HepG2 (cell line): ENCODE data around the gene AGBL1. TPM values are rescaled to one million over a fixed set of nuclear protein-coding genes. Genes with fewer than 3 reads are reported as not detected.

ENCODE experiments used
- ATAC-seq: fragments of 200-7000 bp; cut with Tn5 transposase; 3 replicates; pipeline ENCODE4 v1.9.1; 2020; ENCODE audit warnings: mild to moderate bottlenecking, moderate library complexity
- BruUV-seq: library from RNA; stranded (reverse); fragments of 400-500 nt; replicated peaks from 2 replicates; lab custom pipeline; 2021; lab: Mats Ljungman, UMichigan
- CTCF ChIA-PET: fragments of 300-600 bp; formaldehyde crosslinking; extraction: SDS; loops from one replicate; lab custom pipeline; 2021; ENCODE audit warnings: low total read pairs, inconsistent platforms, low intra/inter-chr PET ratio; lab: Yijun Ruan, JAX
- POLR2A ChIA-PET: fragments of 350-600 bp; sonication (Branson Sonifier 250); formaldehyde crosslinking; loops from one replicate; lab custom pipeline; 2020; ENCODE audit warnings: antibody characterized with exemption, inconsistent platforms; lab: Yijun Ruan, JAX
- DNase-seq: peaks from one replicate; pipeline ENCODE4 v3.0.0-alpha.2; 2015; ENCODE audit warnings: low spot score
- FAIRE-seq: peaks from 3 replicates; lab custom pipeline; 2011; peaks lifted over from hg19 to GRCh38; lab: Jason Lieb, UNC
- H2AFZ ChIP-seq: one replicate; pipeline ENCODE4 v1.6.1; 2011; ENCODE audit warnings: low read length, inconsistent platforms
- H3K27ac ChIP-seq: fragments of 300-600 bp; 3 replicates; pipeline ENCODE4 v1.8.0; 2011; ENCODE audit warnings: mixed run types, mild to moderate bottlenecking, mixed read lengths, low read length, inconsistent platforms; ENCODE audit not compliant: insufficient read depth; ENCODE audit errors: extremely low read length
- H3K27me3 ChIP-seq, 2 experiments: fragments of 200-600 bp in 1 of 2; 2 replicates in 1 of 2; 3 replicates in 1 of 2; pipeline versions ENCODE4 v1.6.0 to v1.8.0; 2011; ENCODE audit warnings: low read length in 2 of 2, mild to moderate bottlenecking in 2 of 2, moderate library complexity in 2 of 2, inconsistent platforms in 1 of 2; ENCODE audit not compliant: insufficient read depth in 2 of 2, control insufficient read depth in 1 of 2
- H3K36me3 ChIP-seq, 2 experiments: fragments of 200-600 bp in 1 of 2; replicated peaks in 1 of 2; 2 replicates in 1 of 2; 3 replicates in 1 of 2; pipeline versions ENCODE4 v1.5.1 to v1.8.0; 2011; ENCODE audit warnings: low read length in 2 of 2, inconsistent platforms in 1 of 2; ENCODE audit not compliant: insufficient read depth in 2 of 2, control insufficient read depth in 1 of 2
- H3K4me1 ChIP-seq: 2 replicates; pipeline ENCODE4 v1.5.1; 2012; ENCODE audit warnings: low read length, inconsistent platforms; ENCODE audit not compliant: insufficient read depth
- H3K4me2 ChIP-seq: 2 replicates; pipeline ENCODE4 v1.6.0; 2011; ENCODE audit warnings: low read depth, low read length, inconsistent platforms
- H3K4me3 ChIP-seq, 3 experiments: fragments of 200-600 bp in 1 of 3; sonication (generic), shearing (Covaris generic) in 1 of 3; replicated peaks in 1 of 3; 2 replicates each; pipeline ENCODE4 v1.5.1; 2011 to 2016; ENCODE audit warnings: low read length in 3 of 3, inconsistent platforms in 2 of 3, low read depth in 2 of 3, mild to moderate bottlenecking in 2 of 3, control low read depth in 1 of 3, mixed read lengths in 1 of 3; ENCODE audit not compliant: insufficient read depth in 1 of 3
- H3K79me2 ChIP-seq: one replicate; pipeline ENCODE4 v1.6.1; 2011; ENCODE audit warnings: low read length, inconsistent platforms; ENCODE audit not compliant: insufficient read depth
- H3K9ac ChIP-seq: 2 replicates; pipeline ENCODE4 v1.6.0; 2011; ENCODE audit warnings: mild to moderate bottlenecking, low read depth, low read length, inconsistent platforms; ENCODE audit not compliant: insufficient read depth
- H3K9me3 ChIP-seq: 2 replicates; pipeline ENCODE4 v1.5.1; 2012; ENCODE audit warnings: mild to moderate bottlenecking, low read length
- H4K20me1 ChIP-seq: 2 replicates; pipeline ENCODE4 v1.6.0; 2011; ENCODE audit warnings: inconsistent platforms, mild to moderate bottlenecking, low read length, moderate library complexity; ENCODE audit not compliant: insufficient read depth
- ATAD3A ChIP-seq: sonication (generic); formaldehyde crosslinking; IDR thresholded peaks from 2 replicates; pipeline ENCODE4 v1.4.0; 2020; ENCODE audit warnings: missing genetic modification reagents
- IRX3 ChIP-seq: sonication (generic); formaldehyde crosslinking; IDR thresholded peaks from 2 replicates; pipeline ENCODE4 v1.8.1; 2023; ENCODE audit warnings: mild to moderate bottlenecking, low read depth, missing genetic modification reagents, borderline replicate concordance
- KMT2B ChIP-seq: IDR thresholded peaks from 2 replicates; pipeline ENCODE4 v1.6.1; 2016; ENCODE audit warnings: missing genetic modification reagents, missing compliant biosample characterization
- RBFOX2 ChIP-seq: fragments of 200-400 bp; formaldehyde crosslinking; IDR thresholded peaks from 2 replicates; pipeline ENCODE4 v1.6.1; 2017; ENCODE audit warnings: low read depth, mild to moderate bottlenecking, low read length
- RFXANK ChIP-seq: IDR thresholded peaks from 2 replicates; pipeline ENCODE4 v1.6.1; 2016
- ZNF3 ChIP-seq: IDR thresholded peaks from 2 replicates; pipeline ENCODE4 v1.7.0; 2017; ENCODE audit warnings: inconsistent platforms
- ZNF501 ChIP-seq: sonication (generic); formaldehyde crosslinking; IDR thresholded peaks from 2 replicates; pipeline ENCODE4 v1.5.1; 2020; ENCODE audit warnings: mild to moderate bottlenecking, moderate library complexity, missing genetic modification reagents
- ZNF510 ChIP-seq: sonication (generic); formaldehyde crosslinking; IDR thresholded peaks from 2 replicates; pipeline ENCODE4 v1.4.0; 2020; ENCODE audit warnings: low read depth, mild to moderate bottlenecking, missing genetic modification reagents
- ZNF577 ChIP-seq: sonication (generic); formaldehyde crosslinking; IDR thresholded peaks from 2 replicates; pipeline ENCODE4 v1.4.0; 2020; ENCODE audit warnings: mild to moderate bottlenecking, low read depth, missing genetic modification reagents, borderline replicate concordance
- ZNF878 ChIP-seq: sonication (generic); formaldehyde crosslinking; IDR thresholded peaks from 2 replicates; pipeline ENCODE4 v1.8.1; 2023; ENCODE audit warnings: mild to moderate bottlenecking, missing genetic modification reagents, moderate library complexity
- WGBS: methylation state at CpG from one replicate; pipeline ENCODE4 v1.1.6; 2017; ENCODE audit warnings: low lambda C conversion rate; 5-methylcytosine and 5-hydroxymethylcytosine counted together
- in situ Hi-C: cut with HindIII; loops from 2 replicates; pipeline ENCODE4 v1.10.0; 2017; ENCODE audit warnings: low pct_unique_long_range_greater_than_20kb; ENCODE audit not compliant: extremely low pct_ligation_motif_present
- intact Hi-C: fragments of 100-400 bp; cut with micrococcal nuclease; formaldehyde crosslinking; loops from one replicate; pipeline ENCODE4 v1.10.0; 2022; ENCODE audit not compliant: unreplicated experiment
- polyA plus RNA-seq, 8 experiments: library from polyadenylated mRNA; depleted of rRNA in 3 of 8; stranded (reverse) in 7 of 8; unstranded in 1 of 8; fragments of >200 nt; fragmentation: Illumina TruSeq in 4 of 8; extraction: Trizol in 4 of 8; gene quantifications; 2 replicates each; pipeline versions ENCODE4 v1.2.1 to v1.2.3, GENCODE V29; 2011 to 2016; ENCODE audit warnings: low read depth in 4 of 8, missing spikeins in 1 of 8, mixed read lengths in 1 of 8; ENCODE audit not compliant: insufficient read depth in 1 of 8
- total RNA-seq, 5 experiments: library from RNA; depleted of rRNA; stranded (reverse); fragments of >200 nt; fragmentation: Illumina TruSeq; extraction: Trizol; gene quantifications; 2 replicates each; pipeline ENCODE4 v1.2.3, GENCODE V29; 2016; ENCODE audit warnings: low read depth in 1 of 5
- TF ChIP-seq, protein P1 (sequence below): IDR thresholded peaks from 2 replicates; pipeline ENCODE4 v1.6.1; 2016; ENCODE audit warnings: low read depth, borderline replicate concordance
- TF ChIP-seq, protein P2 (sequence below): sonication (generic); formaldehyde crosslinking; IDR thresholded peaks from 2 replicates; pipeline ENCODE4 v1.4.0; 2020; ENCODE audit warnings: missing genetic modification reagents, mild to moderate bottlenecking, borderline replicate concordance
- TF ChIP-seq, protein P3 (sequence below): sonication (generic); formaldehyde crosslinking; IDR thresholded peaks from 2 replicates; pipeline ENCODE4 v1.5.1; 2020; ENCODE audit warnings: missing genetic modification reagents, mild to moderate bottlenecking, borderline replicate concordance
- TF ChIP-seq, protein P4 (sequence below): sonication (generic); formaldehyde crosslinking; IDR thresholded peaks from 2 replicates; pipeline ENCODE4 v1.4.0; 2020; ENCODE audit warnings: missing genetic modification reagents

Gene AGBL1
- total and polyA plus RNA-seq, 2 of the 13 experiments (the other 11 are each of a cell fraction or from before 2014, with no cell fraction given): 0.01 TPM; not detected in 1

DNA sequence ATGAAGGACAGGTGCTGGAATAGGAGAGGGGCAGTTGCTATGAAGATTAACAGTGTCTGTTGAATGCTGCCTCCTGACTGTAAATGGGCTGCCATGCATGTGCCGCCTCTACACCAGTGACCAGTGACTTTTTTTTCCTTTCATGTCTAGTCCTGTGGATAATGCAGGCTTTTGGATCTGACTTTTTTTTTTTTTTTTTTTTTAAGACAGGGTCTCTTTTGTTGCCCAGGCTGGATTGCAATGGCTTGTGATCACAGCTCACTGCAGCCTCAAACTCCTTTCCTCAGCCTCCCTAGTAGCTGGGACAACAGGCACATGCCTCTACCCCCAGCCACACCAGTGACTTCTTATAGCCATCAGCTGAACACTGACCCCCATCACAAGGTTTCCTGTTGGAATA lies 41.2 kb upstream of the AGBL1 start:
- in situ Hi-C loops: no loop called here
- intact Hi-C loops: no loop called here

More for the DNA sequence above, 41.2 kb upstream of the AGBL1 start:
- no peak overlapping the region for H2AFZ ChIP-seq
- H3K27me3 ChIP-seq: no peaks in the 10 kb centered on the region
- ATAC-seq (no peak), FAIRE-seq (no peak), DNase-seq (no peak)
- CTCF ChIA-PET: no interaction called here
- H3K4me2 ChIP-seq: no peak overlapping the region
- no peak overlapping the region for H3K27ac ChIP-seq
- no peaks in the 10 kb centered on the region for H3K36me3 ChIP-seq
- H3K9me3 ChIP-seq: no peaks in the 10 kb centered on the region
- TF ChIP-seq IRX3 (CRISPR knock-in tag) (no peak), RBFOX2 (no peak), ATAD3A (no peak), ZNF878 (CRISPR knock-in tag) (no peak), KMT2B (no peak), ZNF510 (CRISPR knock-in tag) (no peak), ZNF3 (CRISPR knock-in tag) (no peak), ZNF501 (CRISPR knock-in tag) (no peak), ZNF577 (CRISPR knock-in tag) (no peak), RFXANK (CRISPR knock-in tag) (no peak)
- TF ChIP-seq, protein P1, sequence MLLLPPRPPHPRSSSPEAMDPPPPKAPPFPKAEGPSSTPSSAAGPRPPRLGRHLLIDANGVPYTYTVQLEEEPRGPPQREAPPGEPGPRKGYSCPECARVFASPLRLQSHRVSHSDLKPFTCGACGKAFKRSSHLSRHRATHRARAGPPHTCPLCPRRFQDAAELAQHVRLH (CRISPR knock-in tag): no peak
- TF ChIP-seq, protein P2, sequence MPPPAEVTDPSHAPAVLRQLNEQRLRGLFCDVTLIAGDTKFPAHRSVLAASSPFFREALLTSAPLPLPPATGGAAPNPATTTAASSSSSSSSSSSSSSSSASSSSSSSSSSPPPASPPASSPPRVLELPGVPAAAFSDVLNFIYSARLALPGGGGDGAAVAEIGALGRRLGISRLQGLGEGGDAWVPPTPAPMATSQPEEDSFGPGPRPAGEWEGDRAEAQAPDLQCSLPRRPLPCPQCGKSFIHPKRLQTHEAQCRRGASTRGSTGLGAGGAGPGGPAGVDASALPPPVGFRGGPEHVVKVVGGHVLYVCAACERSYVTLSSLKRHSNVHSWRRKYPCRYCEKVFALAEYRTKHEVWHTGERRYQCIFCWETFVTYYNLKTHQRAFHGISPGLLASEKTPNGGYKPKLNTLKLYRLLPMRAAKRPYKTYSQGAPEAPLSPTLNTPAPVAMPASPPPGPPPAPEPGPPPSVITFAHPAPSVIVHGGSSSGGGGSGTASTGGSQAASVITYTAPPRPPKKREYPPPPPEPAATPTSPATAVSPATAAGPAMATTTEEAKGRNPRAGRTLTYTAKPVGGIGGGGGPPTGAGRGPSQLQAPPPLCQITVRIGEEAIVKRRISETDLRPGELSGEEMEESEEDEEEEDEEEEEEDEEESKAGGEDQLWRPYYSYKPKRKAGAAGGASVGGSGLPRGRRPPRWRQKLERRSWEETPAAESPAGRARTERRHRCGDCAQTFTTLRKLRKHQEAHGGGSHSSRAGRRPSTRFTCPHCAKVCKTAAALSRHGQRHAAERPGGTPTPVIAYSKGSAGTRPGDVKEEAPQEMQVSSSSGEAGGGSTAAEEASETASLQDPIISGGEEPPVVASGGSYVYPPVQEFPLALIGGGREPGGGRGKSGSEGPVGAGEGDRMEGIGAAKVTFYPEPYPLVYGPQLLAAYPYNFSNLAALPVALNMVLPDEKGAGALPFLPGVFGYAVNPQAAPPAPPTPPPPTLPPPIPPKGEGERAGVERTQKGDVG (CRISPR knock-in tag): no peak
- TF ChIP-seq, protein P3, sequence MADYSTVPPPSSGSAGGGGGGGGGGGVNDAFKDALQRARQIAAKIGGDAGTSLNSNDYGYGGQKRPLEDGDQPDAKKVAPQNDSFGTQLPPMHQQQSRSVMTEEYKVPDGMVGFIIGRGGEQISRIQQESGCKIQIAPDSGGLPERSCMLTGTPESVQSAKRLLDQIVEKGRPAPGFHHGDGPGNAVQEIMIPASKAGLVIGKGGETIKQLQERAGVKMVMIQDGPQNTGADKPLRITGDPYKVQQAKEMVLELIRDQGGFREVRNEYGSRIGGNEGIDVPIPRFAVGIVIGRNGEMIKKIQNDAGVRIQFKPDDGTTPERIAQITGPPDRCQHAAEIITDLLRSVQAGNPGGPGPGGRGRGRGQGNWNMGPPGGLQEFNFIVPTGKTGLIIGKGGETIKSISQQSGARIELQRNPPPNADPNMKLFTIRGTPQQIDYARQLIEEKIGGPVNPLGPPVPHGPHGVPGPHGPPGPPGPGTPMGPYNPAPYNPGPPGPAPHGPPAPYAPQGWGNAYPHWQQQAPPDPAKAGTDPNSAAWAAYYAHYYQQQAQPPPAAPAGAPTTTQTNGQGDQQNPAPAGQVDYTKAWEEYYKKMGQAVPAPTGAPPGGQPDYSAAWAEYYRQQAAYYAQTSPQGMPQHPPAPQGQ (CRISPR knock-in tag): no peak
- TF ChIP-seq, protein P4, sequence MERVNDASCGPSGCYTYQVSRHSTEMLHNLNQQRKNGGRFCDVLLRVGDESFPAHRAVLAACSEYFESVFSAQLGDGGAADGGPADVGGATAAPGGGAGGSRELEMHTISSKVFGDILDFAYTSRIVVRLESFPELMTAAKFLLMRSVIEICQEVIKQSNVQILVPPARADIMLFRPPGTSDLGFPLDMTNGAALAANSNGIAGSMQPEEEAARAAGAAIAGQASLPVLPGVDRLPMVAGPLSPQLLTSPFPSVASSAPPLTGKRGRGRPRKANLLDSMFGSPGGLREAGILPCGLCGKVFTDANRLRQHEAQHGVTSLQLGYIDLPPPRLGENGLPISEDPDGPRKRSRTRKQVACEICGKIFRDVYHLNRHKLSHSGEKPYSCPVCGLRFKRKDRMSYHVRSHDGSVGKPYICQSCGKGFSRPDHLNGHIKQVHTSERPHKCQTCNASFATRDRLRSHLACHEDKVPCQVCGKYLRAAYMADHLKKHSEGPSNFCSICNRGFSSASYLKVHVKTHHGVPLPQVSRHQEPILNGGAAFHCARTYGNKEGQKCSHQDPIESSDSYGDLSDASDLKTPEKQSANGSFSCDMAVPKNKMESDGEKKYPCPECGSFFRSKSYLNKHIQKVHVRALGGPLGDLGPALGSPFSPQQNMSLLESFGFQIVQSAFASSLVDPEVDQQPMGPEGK (CRISPR knock-in tag): no peak
- 83% methylated on average over 1 of the region's 1 CpG for WGBS
- H4K20me1 ChIP-seq: no peaks in the 10 kb centered on the region
- BruUV-seq: no TSS peak
- no peaks in the 10 kb centered on the region for H3K4me1 ChIP-seq
- H3K79me2 ChIP-seq: no peaks in the 10 kb centered on the region
- POLR2A ChIA-PET: no interaction called here
- H3K9ac ChIP-seq: no peak overlapping the region
- H3K4me3 ChIP-seq: no peak overlapping the region
